Suprapubic skin (tissue), 4 donors: ENCODE data around the gene SCNN1B. TPM values are rescaled to one million over a fixed set of nuclear protein-coding genes. Genes with fewer than 3 reads are reported as not detected.

Experiments used
- DNase-seq, 2 donors: peaks; one replicate each; pipeline ENCODE4 v3.0.0-alpha.2; 2019; ENCODE audit warnings: low spot score in 2 of 2
- H3K27ac ChIP-seq: fragments of 200-600 bp; sonication (generic); one replicate; pipeline ENCODE4 v1.5.1; 2019
- H3K27me3 ChIP-seq: fragments of 200-600 bp; sonication (generic); one replicate; pipeline ENCODE4 v1.5.1; 2019
- H3K36me3 ChIP-seq: fragments of 200-600 bp; sonication (generic); one replicate; pipeline ENCODE4 v1.5.1; 2019
- H3K4me1 ChIP-seq: fragments of 200-600 bp; sonication (generic); one replicate; pipeline ENCODE4 v1.5.1; 2019
- H3K4me3 ChIP-seq: fragments of 200-600 bp; sonication (generic); one replicate; pipeline ENCODE4 v1.5.1; 2019; ENCODE audit warnings: mild to moderate bottlenecking
- H3K9me3 ChIP-seq: fragments of 200-600 bp; sonication (generic); one replicate; pipeline ENCODE4 v1.5.1; 2019
- EP300 ChIP-seq: sonication (generic); formaldehyde crosslinking; IDR thresholded peaks from one replicate; pipeline ENCODE4 v1.6.1; 2017; ENCODE audit warnings: antibody characterized with exemption
- POLR2A ChIP-seq, 2 donors: fragments of 450-650 bp; IDR thresholded peaks; one replicate each; pipeline ENCODE4 v1.6.1; 2017; ENCODE audit warnings: antibody characterized with exemption in 2 of 2, mild to moderate bottlenecking in 2 of 2, moderate library complexity in 2 of 2
- POLR2AphosphoS5 ChIP-seq, 3 donors: sonication (generic); formaldehyde crosslinking; IDR thresholded peaks; one replicate each; pipeline ENCODE4 v1.6.1; 2017; ENCODE audit warnings: antibody characterized with exemption in 3 of 3
- WGBS: methylation state at CpG from one replicate; pipeline ENCODE4 v1.1.5; 2018; 5-methylcytosine and 5-hydroxymethylcytosine counted together
- total RNA-seq, 4 donors: library from RNA; depleted of rRNA; stranded (reverse); fragments of >200 nt; gene quantifications; one replicate each; pipeline ENCODE4 v1.1.0, GENCODE V29; 2016
- TF ChIP-seq, protein P1 (sequence below), 2 donors: fragments of 200-600 bp in 1 of 2; fragments of 450-650 bp in 1 of 2; sonication (generic) in 1 of 2; IDR thresholded peaks; one replicate each; pipeline ENCODE4 v1.5.1; 2016 to 2019; ENCODE audit warnings: antibody characterized with exemption in 2 of 2, mild to moderate bottlenecking in 1 of 2, moderate library complexity in 1 of 2

Gene SCNN1B
- total RNA-seq, 4 donors from 2014 or later: 36.8 to 73.6 (median 64.1) TPM

GRCh38 chr16:23342083-23342640 lies 40.1 kb downstream of the SCNN1B start:
- Histone ChIP-seq H3K9me3 (no peaks in the 10 kb centered on the region), H3K36me3 (no peaks in the 10 kb centered on the region), H3K4me1 (no peaks in the 10 kb centered on the region), H3K27me3 (no peaks in the 10 kb centered on the region), H3K4me3 (no peak overlapping the region), H3K27ac (no peak overlapping the region)
- TF ChIP-seq, protein P1, sequence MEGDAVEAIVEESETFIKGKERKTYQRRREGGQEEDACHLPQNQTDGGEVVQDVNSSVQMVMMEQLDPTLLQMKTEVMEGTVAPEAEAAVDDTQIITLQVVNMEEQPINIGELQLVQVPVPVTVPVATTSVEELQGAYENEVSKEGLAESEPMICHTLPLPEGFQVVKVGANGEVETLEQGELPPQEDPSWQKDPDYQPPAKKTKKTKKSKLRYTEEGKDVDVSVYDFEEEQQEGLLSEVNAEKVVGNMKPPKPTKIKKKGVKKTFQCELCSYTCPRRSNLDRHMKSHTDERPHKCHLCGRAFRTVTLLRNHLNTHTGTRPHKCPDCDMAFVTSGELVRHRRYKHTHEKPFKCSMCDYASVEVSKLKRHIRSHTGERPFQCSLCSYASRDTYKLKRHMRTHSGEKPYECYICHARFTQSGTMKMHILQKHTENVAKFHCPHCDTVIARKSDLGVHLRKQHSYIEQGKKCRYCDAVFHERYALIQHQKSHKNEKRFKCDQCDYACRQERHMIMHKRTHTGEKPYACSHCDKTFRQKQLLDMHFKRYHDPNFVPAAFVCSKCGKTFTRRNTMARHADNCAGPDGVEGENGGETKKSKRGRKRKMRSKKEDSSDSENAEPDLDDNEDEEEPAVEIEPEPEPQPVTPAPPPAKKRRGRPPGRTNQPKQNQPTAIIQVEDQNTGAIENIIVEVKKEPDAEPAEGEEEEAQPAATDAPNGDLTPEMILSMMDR (IDR thresholded peaks at IDR 0.05): no peak
- TF ChIP-seq EP300: no peak
- no peak for TF ChIP-seq POLR2AphosphoS5 (IDR thresholded peaks at IDR 0.05)
- TF ChIP-seq POLR2A (IDR thresholded peaks at IDR 0.05): no peak
- WGBS: 68% methylated on average over 5 of the region's 5 CpGs
- no peak for DNase-seq

DNA sequence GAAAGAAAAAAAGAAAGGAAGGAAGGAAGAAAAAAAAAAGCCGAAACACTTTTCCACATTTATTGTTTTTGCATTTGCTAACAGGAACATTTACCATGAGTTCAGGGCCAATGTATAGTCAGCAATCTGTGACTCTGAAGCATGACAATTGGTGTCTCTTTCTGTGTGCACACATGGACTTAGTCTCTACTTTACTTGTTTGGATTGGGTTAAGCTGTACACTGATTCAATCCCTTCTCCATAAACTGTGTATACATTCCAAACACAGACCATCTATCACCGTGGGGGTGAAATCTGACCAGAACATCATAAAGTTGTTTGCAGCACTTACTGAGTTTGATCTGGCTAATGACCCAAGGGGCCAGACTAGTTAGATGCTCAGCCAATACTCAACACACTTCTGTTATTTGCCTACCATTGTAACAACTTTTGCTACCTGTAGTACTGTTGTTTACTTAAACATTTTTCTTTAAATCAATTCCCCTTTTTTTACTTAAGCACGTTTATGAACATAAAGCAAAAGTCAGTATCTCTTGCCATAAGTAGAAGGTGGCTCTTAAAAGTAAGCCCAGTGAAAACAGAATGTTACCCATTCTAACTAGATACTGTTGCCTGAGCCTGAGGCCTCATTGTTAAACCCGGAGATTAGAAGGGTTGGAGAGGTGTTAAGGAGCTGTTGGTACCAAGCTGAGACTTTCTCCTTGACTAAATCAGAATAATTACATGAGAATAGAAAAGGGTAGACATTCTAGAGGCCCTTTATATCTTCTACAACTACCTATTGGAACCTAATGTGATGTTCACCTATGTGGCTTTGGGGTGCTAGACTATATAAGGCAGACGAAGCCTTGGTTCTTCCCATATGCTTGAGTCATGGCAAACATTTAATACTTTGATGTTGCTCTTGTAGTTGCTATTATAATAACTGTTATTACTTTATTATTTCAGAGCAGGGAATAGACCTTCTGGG lies 41.8 kb downstream of the SCNN1B start:
- no peaks in the 10 kb centered on the region for H3K27me3 ChIP-seq
- DNase-seq: no peak
- WGBS: 73% methylated on average over 5 of the region's 5 CpGs
- TF ChIP-seq, protein P1 (IDR thresholded peaks at IDR 0.05): no peak
- no peak for TF ChIP-seq POLR2A (IDR thresholded peaks at IDR 0.05)
- no peak for TF ChIP-seq EP300
- no peak for TF ChIP-seq POLR2AphosphoS5 (IDR thresholded peaks at IDR 0.05)
- no peaks in the 10 kb centered on the region for H3K9me3 ChIP-seq
- no peaks in the 10 kb centered on the region for H3K4me1 ChIP-seq
- H3K36me3 ChIP-seq: no peaks in the 10 kb centered on the region
- H3K4me3 ChIP-seq: no peak overlapping the region
- H3K27ac ChIP-seq: no peak overlapping the region

DNA sequence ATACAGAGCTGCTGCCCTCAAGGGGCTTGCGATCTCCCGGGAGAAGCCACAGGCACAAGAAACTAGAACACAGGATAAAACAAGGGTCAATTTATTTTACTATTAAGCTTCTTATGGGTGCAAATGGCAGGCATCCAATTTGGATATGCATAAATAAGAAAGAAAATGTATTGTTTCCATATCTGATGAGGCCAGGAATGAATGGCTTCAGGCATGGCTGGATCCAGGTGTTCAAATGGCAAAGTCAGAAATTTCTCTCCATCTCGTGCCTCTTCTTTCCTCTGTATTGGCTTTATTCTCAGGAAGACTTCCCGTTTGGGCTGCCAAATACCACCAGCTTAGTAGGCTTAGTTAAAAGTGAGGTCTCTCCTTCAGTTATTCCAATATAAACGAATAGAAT lies 43.1 kb downstream of the SCNN1B start:
- H3K4me3 ChIP-seq: no peak overlapping the region
- no peaks in the 10 kb centered on the region for H3K4me1 ChIP-seq
- no peak for TF ChIP-seq EP300
- no peak for TF ChIP-seq POLR2AphosphoS5 (IDR thresholded peaks at IDR 0.05)
- TF ChIP-seq POLR2A (IDR thresholded peaks at IDR 0.05): no peak
- TF ChIP-seq, protein P1 (IDR thresholded peaks at IDR 0.05): no peak
- WGBS: 70% methylated on average over 5 of the region's 5 CpGs
- H3K27me3 ChIP-seq: no peaks in the 10 kb centered on the region
- H3K9me3 ChIP-seq: no peaks in the 10 kb centered on the region
- no peak overlapping the region for H3K27ac ChIP-seq
- DNase-seq: no peak
- H3K36me3 ChIP-seq: no peaks in the 10 kb centered on the region

GRCh38 chr16:23348579-23349469 lies 46.7 kb downstream of the SCNN1B start:
- H3K27ac ChIP-seq: no peak overlapping the region
- DNase-seq: no peak
- no peaks in the 10 kb centered on the region for H3K9me3 ChIP-seq
- TF ChIP-seq EP300 (no peak), POLR2AphosphoS5 (IDR thresholded peaks at IDR 0.05) (no peak), POLR2A (IDR thresholded peaks at IDR 0.05) (no peak)
- TF ChIP-seq, protein P1 (IDR thresholded peaks at IDR 0.05): no peak
- no peak overlapping the region for H3K4me3 ChIP-seq
- 72% methylated on average over 17 of the region's 18 CpGs for WGBS
- peaks cover 6% of the 10 kb centered on the region for H3K27me3 ChIP-seq
- no peaks in the 10 kb centered on the region for H3K4me1 ChIP-seq
- H3K36me3 ChIP-seq: no peaks in the 10 kb centered on the region
